Activated naive CD4-positive, alpha-beta T cell treated with Interleukin-2 at 50 U/mL for 16 hours (primary cell): ENCODE data around the gene SLC15A3.
"Not testable (repeated sequence)": the region's sequence is repeated elsewhere in the genome, so short reads cannot be mapped to it uniquely, and the experiment has no call there.

Experiments
- DNase-seq: peaks from one replicate; pipeline ENCODE4 v3.0.0-alpha.2; 2020

The SLC15A3 gene

GRCh38 chr11:60974726-60975125, 22.8 kb upstream of the SLC15A3 start:
- DNase-seq, result no peak

GRCh38 chr11:60974316-60974715, 22.3 kb upstream of the SLC15A3 start:
- not testable (repeated sequence) for DNase-seq

GRCh38 chr11:60973699-60974098, 21.7 kb upstream of the SLC15A3 start:
- no peak for DNase-seq

GRCh38 chr11:60972182-60973030, 20.4 kb upstream of the SLC15A3 start:
- DNase-seq, result no peak

GRCh38 chr11:60971520-60971919, 19.5 kb upstream of the SLC15A3 start, which contains the start of gene CD6:
Gene CD6 (plus strand): TSS chr11:60971680. CDS start chr11:60971866, 186 bp downstream.
- DNase-seq, result peak; percentile 71

GRCh38 chr11:60970890-60971289, 18.9 kb upstream of the SLC15A3 start:
- DNase-seq, result no peak

GRCh38 chr11:60970369-60970774, 18.4 kb upstream of the SLC15A3 start:
- DNase-seq, result peak; percentile 85

- DNase-seq, result no peak
Observed at GRCh38 chr11:60968223-60968622, 16.2 kb upstream of the SLC15A3 start.

- DNase-seq, result no peak
Observed at GRCh38 chr11:60966890-60967289, 14.9 kb upstream of the SLC15A3 start.

GRCh38 chr11:60964801-60965200, 12.8 kb upstream of the SLC15A3 start:
- no peak for DNase-seq

GRCh38 chr11:60960405-60960804, 8.4 kb upstream of the SLC15A3 start:
- DNase-seq, result no peak

GRCh38 chr11:60959431-60959830, 7.5 kb upstream of the SLC15A3 start:
- no peak for DNase-seq

- no peak for DNase-seq
Observed at GRCh38 chr11:60957188-60957587, 5.2 kb upstream of the SLC15A3 start.

- no peak for DNase-seq
Observed at GRCh38 chr11:60955571-60955970, 3.6 kb upstream of the SLC15A3 start.

- DNase-seq, result no peak
Observed at GRCh38 chr11:60954421-60954820, 2.4 kb upstream of the SLC15A3 start.

- no peak for DNase-seq
Observed at GRCh38 chr11:60953781-60954180, 1.8 kb upstream of the SLC15A3 start.

GRCh38 chr11:60952742-60953170, 780 bp upstream of the SLC15A3 start:
- no peak for DNase-seq

GRCh38 chr11:60951606-60951903, 421 bp downstream of the SLC15A3 start:
- DNase-seq, result no peak

- peak; percentile 26 for DNase-seq
Observed at GRCh38 chr11:60950933-60951605, 907 bp downstream of the SLC15A3 start.

- DNase-seq, result no peak
Observed at GRCh38 chr11:60950024-60950423, 2.0 kb downstream of the SLC15A3 start.

GRCh38 chr11:60948250-60948649, 3.7 kb downstream of the SLC15A3 start:
- DNase-seq, result no peak

- no peak for DNase-seq
Observed at GRCh38 chr11:60947700-60948099, 4.3 kb downstream of the SLC15A3 start.

GRCh38 chr11:60946601-60947264, 5.2 kb downstream of the SLC15A3 start:
- no peak for DNase-seq

- DNase-seq, result no peak
Observed at GRCh38 chr11:60945295-60945667, 6.7 kb downstream of the SLC15A3 start.
